NB4 (cell line): ENCODE measurements around the gene ZNF483.

ENCODE experiments used
- CTCF ChIP-seq: IDR thresholded peaks from one replicate; pipeline ENCODE4 v1.5.1; 2012; ENCODE audit warnings: low read depth, low read length
- MAX ChIP-seq: IDR thresholded peaks from 2 replicates; pipeline ENCODE4 v1.6.1; 2011; ENCODE audit warnings: low read depth, low read length
- MYC ChIP-seq: IDR thresholded peaks from 2 replicates; pipeline ENCODE4 v1.6.1; 2011; ENCODE audit warnings: low read depth, low read length
- POLR2A ChIP-seq: IDR thresholded peaks from 2 replicates; pipeline ENCODE4 v1.6.1; 2011; ENCODE audit warnings: mild to moderate bottlenecking; ENCODE audit not compliant: insufficient read length; ENCODE audit errors: extremely low read depth

GRCh38 chr9:111475195-111475594 is 49.8 kb upstream of the ZNF483 start:
- TF ChIP-seq POLR2A = no peak
- no peak for TF ChIP-seq CTCF
- TF ChIP-seq MAX = no peak
- TF ChIP-seq MYC = no peak
